Suprapubic skin (tissue), 4 donors: ENCODE results near the gene IL17RB. TPM values are rescaled to one million over a fixed set of nuclear protein-coding genes. Genes with fewer than 3 reads are reported as not detected.

Source experiments
- DNase-seq, 2 donors: peaks; one replicate each; pipeline ENCODE4 v3.0.0-alpha.2; 2019; ENCODE audit warnings: low spot score in 2 of 2
- H3K27ac ChIP-seq: fragments of 200-600 bp; sonication (generic); one replicate; pipeline ENCODE4 v1.5.1; 2019
- H3K27me3 ChIP-seq: fragments of 200-600 bp; sonication (generic); one replicate; pipeline ENCODE4 v1.5.1; 2019
- H3K36me3 ChIP-seq: fragments of 200-600 bp; sonication (generic); one replicate; pipeline ENCODE4 v1.5.1; 2019
- H3K4me1 ChIP-seq: fragments of 200-600 bp; sonication (generic); one replicate; pipeline ENCODE4 v1.5.1; 2019
- H3K4me3 ChIP-seq: fragments of 200-600 bp; sonication (generic); one replicate; pipeline ENCODE4 v1.5.1; 2019; ENCODE audit warnings: mild to moderate bottlenecking
- H3K9me3 ChIP-seq: fragments of 200-600 bp; sonication (generic); one replicate; pipeline ENCODE4 v1.5.1; 2019
- CTCF ChIP-seq, 2 donors: fragments of 200-600 bp in 1 of 2; fragments of 450-650 bp in 1 of 2; sonication (generic) in 1 of 2; IDR thresholded peaks; one replicate each; pipeline ENCODE4 v1.5.1; 2016 to 2019; ENCODE audit warnings: antibody characterized with exemption in 2 of 2, mild to moderate bottlenecking in 1 of 2, moderate library complexity in 1 of 2
- EP300 ChIP-seq: sonication (generic); formaldehyde crosslinking; IDR thresholded peaks from one replicate; pipeline ENCODE4 v1.6.1; 2017; ENCODE audit warnings: antibody characterized with exemption
- POLR2A ChIP-seq, 2 donors: fragments of 450-650 bp; IDR thresholded peaks; one replicate each; pipeline ENCODE4 v1.6.1; 2017; ENCODE audit warnings: antibody characterized with exemption in 2 of 2, mild to moderate bottlenecking in 2 of 2, moderate library complexity in 2 of 2
- POLR2AphosphoS5 ChIP-seq, 3 donors: sonication (generic); formaldehyde crosslinking; IDR thresholded peaks; one replicate each; pipeline ENCODE4 v1.6.1; 2017; ENCODE audit warnings: antibody characterized with exemption in 3 of 3
- WGBS: methylation state at CpG from one replicate; pipeline ENCODE4 v1.1.5; 2018; 5-methylcytosine and 5-hydroxymethylcytosine counted together
- total RNA-seq, 4 donors: library from RNA; depleted of rRNA; stranded (reverse); fragments of >200 nt; gene quantifications; one replicate each; pipeline ENCODE4 v1.1.0, GENCODE V29; 2016

Gene IL17RB
- total RNA-seq, 4 donors from 2014 or later, result 1.7 to 5.1 (median 2.2) TPM

- H3K9me3 ChIP-seq, result no peaks in the 10 kb centered on the region
- H3K27me3 ChIP-seq, result no peaks in the 10 kb centered on the region
- H3K36me3 ChIP-seq, result peaks cover 30% of the 10 kb centered on the region
- no peak overlapping the region for H3K4me3 ChIP-seq
- WGBS, result 89% methylated on average over 6 of the region's 6 CpGs
- H3K4me1 ChIP-seq, result no peaks in the 10 kb centered on the region
- H3K27ac ChIP-seq, result no peak overlapping the region
- DNase-seq, result no peak
- TF ChIP-seq CTCF (IDR thresholded peaks at IDR 0.05) (no peak), POLR2AphosphoS5 (IDR thresholded peaks at IDR 0.05) (no peak), POLR2A (IDR thresholded peaks at IDR 0.05) (no peak), EP300 (no peak)
Observed at GRCh38 chr3:53859178-53859577, 12.8 kb downstream of the IL17RB start.

GRCh38 chr3:53860196-53860595 lies 13.8 kb downstream of the IL17RB start:
- Histone ChIP-seq H3K36me3 (peaks cover 40% of the 10 kb centered on the region), H3K4me1 (no peaks in the 10 kb centered on the region), H3K27ac (no peak overlapping the region), H3K4me3 (no peak overlapping the region), H3K27me3 (no peaks in the 10 kb centered on the region), H3K9me3 (no peaks in the 10 kb centered on the region)
- DNase-seq, result no peak
- 61% methylated on average over 4 of the region's 4 CpGs for WGBS
- no peak for TF ChIP-seq EP300
- TF ChIP-seq CTCF (IDR thresholded peaks at IDR 0.05), result no peak
- no peak for TF ChIP-seq POLR2AphosphoS5 (IDR thresholded peaks at IDR 0.05)
- no peak for TF ChIP-seq POLR2A (IDR thresholded peaks at IDR 0.05)

- Histone ChIP-seq H3K4me3 (no peak overlapping the region), H3K9me3 (no peaks in the 10 kb centered on the region), H3K36me3 (peaks cover 59% of the 10 kb centered on the region), H3K27me3 (no peaks in the 10 kb centered on the region), H3K4me1 (no peaks in the 10 kb centered on the region), H3K27ac (no peak overlapping the region)
- WGBS, result 91% methylated on average over 3 of the region's 3 CpGs
- TF ChIP-seq CTCF (IDR thresholded peaks at IDR 0.05) (no peak), POLR2A (IDR thresholded peaks at IDR 0.05) (no peak), POLR2AphosphoS5 (IDR thresholded peaks at IDR 0.05) (no peak), EP300 (no peak)
- no peak for DNase-seq
Observed at GRCh38 chr3:53862241-53862640, 15.9 kb downstream of the IL17RB start.

GRCh38 chr3:53863145-53863544 lies 16.8 kb downstream of the IL17RB start:
- DNase-seq, result no peak
- no peak for TF ChIP-seq POLR2AphosphoS5 (IDR thresholded peaks at IDR 0.05)
- no peak for TF ChIP-seq EP300
- no peak for TF ChIP-seq CTCF (IDR thresholded peaks at IDR 0.05)
- no peak for TF ChIP-seq POLR2A (IDR thresholded peaks at IDR 0.05)
- WGBS, result 88% methylated on average over 1 of the region's 1 CpG
- H3K27ac ChIP-seq, result no peak overlapping the region
- no peaks in the 10 kb centered on the region for H3K9me3 ChIP-seq
- H3K36me3 ChIP-seq, result peaks cover 68% of the 10 kb centered on the region
- H3K27me3 ChIP-seq, result no peaks in the 10 kb centered on the region
- H3K4me3 ChIP-seq, result no peak overlapping the region
- no peaks in the 10 kb centered on the region for H3K4me1 ChIP-seq

GRCh38 chr3:53865732-53866499 lies 19.5 kb downstream of the IL17RB start:
- H3K4me3 ChIP-seq, result no peak overlapping the region
- peaks cover 94% of the 10 kb centered on the region for H3K36me3 ChIP-seq
- no peak for DNase-seq
- H3K4me1 ChIP-seq, result no peaks in the 10 kb centered on the region
- no peaks in the 10 kb centered on the region for H3K27me3 ChIP-seq
- WGBS, result 94% methylated on average over 5 of the region's 5 CpGs
- no peaks in the 10 kb centered on the region for H3K9me3 ChIP-seq
- TF ChIP-seq POLR2AphosphoS5 (IDR thresholded peaks at IDR 0.05), result no peak
- no peak overlapping the region for H3K27ac ChIP-seq
